Mesothelial cell of epicardium (in vitro differentiated cells): ENCODE data around the gene CCDC70. TPM values are rescaled to one million over a fixed set of nuclear protein-coding genes. Genes with fewer than 3 reads are reported as not detected.

ENCODE experiments used
- DNase-seq, 2 experiments: peaks; one replicate each; pipeline ENCODE4 v3.0.0; 2021; ENCODE audit warnings: low spot score in 2 of 2; ENCODE audit not compliant: unreplicated experiment in 2 of 2
- H3K27ac Mint-ChIP-seq: 2 replicates; pipeline ENCODE4 v1.8.0; 2021; ENCODE audit warnings: mixed read lengths
- H3K27me3 Mint-ChIP-seq: 2 replicates; pipeline ENCODE4 v1.8.0; 2021; ENCODE audit warnings: low read depth, mixed read lengths
- H3K36me3 Mint-ChIP-seq: 2 replicates; pipeline ENCODE4 v1.8.0; 2021; ENCODE audit warnings: mixed read lengths
- H3K4me1 Mint-ChIP-seq: 2 replicates; pipeline ENCODE4 v1.8.0; 2021; ENCODE audit warnings: mixed read lengths
- H3K4me3 Mint-ChIP-seq: 2 replicates; pipeline ENCODE4 v1.8.0; 2021; ENCODE audit warnings: mild to moderate bottlenecking, moderate library complexity, mixed read lengths
- H3K9me3 Mint-ChIP-seq: 2 replicates; pipeline ENCODE4 v1.8.0; 2021; ENCODE audit warnings: mixed read lengths
- total RNA-seq: library from RNA; stranded (reverse); gene quantifications from 3 replicates; pipeline ENCODE4 v1.2.1, GENCODE V29; 2021
- TF ChIP-seq, protein P1 (sequence below): fragments of 200-600 bp; sonication (generic); IDR thresholded peaks from one replicate; pipeline ENCODE4 v1.5.0; 2021; ENCODE audit warnings: antibody characterized with exemption; ENCODE audit not compliant: unreplicated experiment

Gene CCDC70
- total RNA-seq, 1 donor from 2014 or later: not detected

GRCh38 chr13:51912091-51912490 lies 50.3 kb downstream of the CCDC70 start:
- DNase-seq: no peak
- no peak overlapping the region for H3K27ac Mint-ChIP-seq
- H3K4me3 Mint-ChIP-seq: no peak overlapping the region
- peaks cover 10% of the 10 kb centered on the region for H3K4me1 Mint-ChIP-seq
- TF ChIP-seq, protein P1, sequence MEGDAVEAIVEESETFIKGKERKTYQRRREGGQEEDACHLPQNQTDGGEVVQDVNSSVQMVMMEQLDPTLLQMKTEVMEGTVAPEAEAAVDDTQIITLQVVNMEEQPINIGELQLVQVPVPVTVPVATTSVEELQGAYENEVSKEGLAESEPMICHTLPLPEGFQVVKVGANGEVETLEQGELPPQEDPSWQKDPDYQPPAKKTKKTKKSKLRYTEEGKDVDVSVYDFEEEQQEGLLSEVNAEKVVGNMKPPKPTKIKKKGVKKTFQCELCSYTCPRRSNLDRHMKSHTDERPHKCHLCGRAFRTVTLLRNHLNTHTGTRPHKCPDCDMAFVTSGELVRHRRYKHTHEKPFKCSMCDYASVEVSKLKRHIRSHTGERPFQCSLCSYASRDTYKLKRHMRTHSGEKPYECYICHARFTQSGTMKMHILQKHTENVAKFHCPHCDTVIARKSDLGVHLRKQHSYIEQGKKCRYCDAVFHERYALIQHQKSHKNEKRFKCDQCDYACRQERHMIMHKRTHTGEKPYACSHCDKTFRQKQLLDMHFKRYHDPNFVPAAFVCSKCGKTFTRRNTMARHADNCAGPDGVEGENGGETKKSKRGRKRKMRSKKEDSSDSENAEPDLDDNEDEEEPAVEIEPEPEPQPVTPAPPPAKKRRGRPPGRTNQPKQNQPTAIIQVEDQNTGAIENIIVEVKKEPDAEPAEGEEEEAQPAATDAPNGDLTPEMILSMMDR: no peak
- no peaks in the 10 kb centered on the region for H3K9me3 Mint-ChIP-seq
- H3K36me3 Mint-ChIP-seq: peaks cover 24% of the 10 kb centered on the region
- no peaks in the 10 kb centered on the region for H3K27me3 Mint-ChIP-seq

- Mint-ChIP-seq H3K27ac (no peak overlapping the region), H3K36me3 (peaks cover 24% of the 10 kb centered on the region), H3K4me3 (no peak overlapping the region), H3K27me3 (no peaks in the 10 kb centered on the region), H3K9me3 (no peaks in the 10 kb centered on the region), H3K4me1 (peaks cover 8% of the 10 kb centered on the region)
- no peak for DNase-seq
- TF ChIP-seq, protein P1: no peak
Measured at GRCh38 chr13:51912511-51913225, 50.9 kb downstream of the CCDC70 start.

- TF ChIP-seq, protein P1: no peak
- DNase-seq: no peak
- H3K27ac Mint-ChIP-seq: no peak overlapping the region
- H3K4me3 Mint-ChIP-seq: no peak overlapping the region
- no peaks in the 10 kb centered on the region for H3K27me3 Mint-ChIP-seq
- H3K9me3 Mint-ChIP-seq: no peaks in the 10 kb centered on the region
- H3K36me3 Mint-ChIP-seq: peaks cover 24% of the 10 kb centered on the region
- peaks cover 8% of the 10 kb centered on the region for H3K4me1 Mint-ChIP-seq
Measured at GRCh38 chr13:51913421-51914136, 51.8 kb downstream of the CCDC70 start.

DNA sequence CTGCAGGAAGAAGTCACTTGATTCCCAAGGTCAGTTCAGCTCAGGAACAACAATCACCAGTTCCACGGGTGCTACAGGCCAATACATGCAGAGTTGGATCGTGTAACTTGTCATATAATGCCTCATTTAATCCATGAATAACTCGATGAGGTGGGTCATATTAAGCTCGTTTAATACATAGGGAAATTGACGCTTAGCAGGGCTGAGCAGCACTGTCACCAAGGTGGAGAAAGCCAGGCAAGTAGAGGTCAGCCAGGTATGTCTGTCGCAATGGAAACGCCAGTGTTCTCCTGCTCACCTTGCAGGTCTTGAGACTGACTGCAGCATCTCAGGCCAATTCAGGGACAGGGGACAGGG lies 52.3 kb downstream of the CCDC70 start:
- no peak for DNase-seq
- Mint-ChIP-seq H3K9me3 (no peaks in the 10 kb centered on the region), H3K4me3 (no peak overlapping the region), H3K36me3 (peaks cover 24% of the 10 kb centered on the region), H3K27me3 (no peaks in the 10 kb centered on the region), H3K27ac (no peak overlapping the region), H3K4me1 (peaks cover 8% of the 10 kb centered on the region)
- TF ChIP-seq, protein P1: no peak

Other genes starting within 250 kb of the CCDC70 start
- 14.4 to 17.3 TPM (median 16.0 TPM) in 3 replicates for gene DHRS12, start 57.8 kb upstream of the CCDC70 start, total RNA-seq
- gene TMEM272, start 16.8 kb upstream of the CCDC70 start, total RNA-seq: 2.2 to 2.9 TPM (median 2.9 TPM) in 3 replicates
- 133 to 142 TPM (median 137 TPM) in 3 replicates for gene ATP7B, start 149.5 kb downstream of the CCDC70 start, total RNA-seq
- 65.7 to 68.7 TPM (median 66.2 TPM) in 3 replicates for gene ALG11, start 150.4 kb downstream of the CCDC70 start, total RNA-seq
- 24.8 to 27.1 TPM (median 25.3 TPM) in 3 replicates for gene UTP14C, start 162.7 kb downstream of the CCDC70 start, total RNA-seq